SK-N-MC (cell line): ENCODE data around the gene TXNDC16.

Source experiments
- EZH2 ChIP-seq: fragments of 200-600 bp; sonication (generic); IDR thresholded peaks from one replicate; pipeline ENCODE4 v1.6.1; 2017; ENCODE audit warnings: antibody characterized with exemption
- FOXP2 ChIP-seq: optimal IDR thresholded peaks from 2 replicates; pipeline ENCODE3; 2011; ENCODE audit warnings: mild to moderate bottlenecking, moderate library complexity; ENCODE audit not compliant: insufficient read depth; ENCODE audit errors: extremely low read length, control extremely low read depth
- POLR2AphosphoS5 ChIP-seq: IDR thresholded peaks from 2 replicates; pipeline ENCODE4 v1.6.1; 2012; ENCODE audit warnings: mild to moderate bottlenecking, low read depth, low read length, borderline replicate concordance

GRCh38 chr14:52402812-52403526, 149.3 kb downstream of the TXNDC16 start:
- TF ChIP-seq EZH2 = no peak
- TF ChIP-seq POLR2AphosphoS5 = no peak
- TF ChIP-seq FOXP2 = no peak
